Spleen (tissue), 11 donors: ENCODE measurements around the gene RBMS3. TPM values are rescaled to one million over a fixed set of nuclear protein-coding genes. Genes with fewer than 3 reads are reported as not detected.

Experiments used
- DNase-seq: peaks from one replicate; pipeline ENCODE4 v3.0.0-alpha.2; 2020
- H3K27ac ChIP-seq, 8 donors: fragments of 200-600 bp; sonication (generic) in 7 of 8; 1 replicate in 4 of 8; 2 replicates in 4 of 8; pipeline versions ENCODE4 v1.5.0 to v1.8.0; 2016 to 2021; ENCODE audit warnings: inconsistent platforms in 4 of 8, mild to moderate bottlenecking in 4 of 8, moderate library complexity in 1 of 8
- H3K27me3 ChIP-seq, 7 donors: fragments of 200-600 bp; sonication (generic) in 6 of 7; replicated peaks in 1 of 7; 1 replicate in 4 of 7; 2 replicates in 3 of 7; pipeline versions ENCODE4 v1.5.0 to v1.8.0; 2016 to 2021; ENCODE audit warnings: inconsistent platforms in 3 of 7, mild to moderate bottlenecking in 1 of 7
- H3K36me3 ChIP-seq, 6 donors: fragments of 200-600 bp; sonication (generic) in 5 of 6; 1 replicate in 4 of 6; 2 replicates in 2 of 6; pipeline versions ENCODE4 v1.5.0 to v1.8.0; 2016 to 2021; ENCODE audit warnings: inconsistent platforms in 2 of 6
- H3K4me1 ChIP-seq, 6 donors: fragments of 200-600 bp; sonication (generic) in 5 of 6; 1 replicate in 3 of 6; 2 replicates in 3 of 6; pipeline versions ENCODE4 v1.5.0 to v1.8.0; 2016 to 2021; ENCODE audit warnings: inconsistent platforms in 3 of 6
- H3K4me3 ChIP-seq, 8 donors: fragments of 200-600 bp; sonication (generic) in 7 of 8; 1 replicate in 4 of 8; 2 replicates in 4 of 8; pipeline versions ENCODE4 v1.5.0 to v1.8.0; 2016 to 2021; ENCODE audit warnings: inconsistent platforms in 4 of 8, mild to moderate bottlenecking in 4 of 8, moderate library complexity in 2 of 8
- H3K9me3 ChIP-seq, 8 donors: fragments of 200-600 bp; sonication (generic) in 7 of 8; 1 replicate in 4 of 8; 2 replicates in 4 of 8; pipeline versions ENCODE4 v1.5.0 to v1.8.0; 2016 to 2021; ENCODE audit warnings: inconsistent platforms in 4 of 8
- CTCF ChIP-seq, 11 experiments: fragments of 200-600 bp in 7 of 11; fragments of 450-650 bp in 4 of 11; sonication (generic) in 4 of 11; IDR thresholded peaks in 8 of 11; conservative IDR thresholded peaks in 3 of 11; 1 replicate in 7 of 11; 2 replicates in 4 of 11; pipeline versions ENCODE4 v1.4.0 to v1.8.0; 2016 to 2021; ENCODE audit warnings: antibody characterized with exemption in 11 of 11, inconsistent platforms in 4 of 11, mild to moderate bottlenecking in 1 of 11
- POLR2A ChIP-seq, 3 donors: fragments of 450-650 bp; IDR thresholded peaks; one replicate each; pipeline ENCODE4 v1.5.1; 2017; ENCODE audit warnings: antibody characterized with exemption in 3 of 3, mild to moderate bottlenecking in 1 of 3
- POLR2AphosphoS5 ChIP-seq, 3 donors: sonication (generic); formaldehyde crosslinking; IDR thresholded peaks; one replicate each; pipeline ENCODE4 v1.5.1; 2017; ENCODE audit warnings: antibody characterized with exemption in 3 of 3
- WGBS, 5 donors: extraction: QIAGEN DNeasy Blood & Tissue Kit in 3 of 5; methylation state at CpG; one replicate each; pipeline versions ENCODE4 v1.1.5 to v1.1.7; 2013 to 2018; 5-methylcytosine and 5-hydroxymethylcytosine counted together
- intact Hi-C: fragments of 100-400 bp; cut with DNase I; formaldehyde crosslinking; loops from one replicate; pipeline ENCODE4 v1.15.0; 2023; ENCODE audit warnings: low total_unique reads
- polyA plus RNA-seq, 3 donors: library from polyadenylated mRNA; stranded (reverse); fragments of 200-250 nt; gene quantifications; one replicate each; pipeline ENCODE4 v1.2.1, GENCODE V29; 2013
- total RNA-seq, 7 donors: library from RNA; depleted of rRNA in 3 of 7; stranded (reverse); fragments of >200 nt in 3 of 7; fragmentation: NEBNext Ultra II Directional in 4 of 7; extraction: Animal tissue kit (Norgen Biotek cat#: 25700) in 4 of 7; gene quantifications; one replicate each; pipeline versions ENCODE4 v1.1.0 to v1.2.1, GENCODE V29; 2016 to 2021
- donor health status: healthy with polysubstance abuse.
- donor health status: DM: no; HTN: no; CAD: no; lungs with moderate emphysema.
- donor health status: DM: no; HTN: no; CAD: no.
- donor health status: Bipolar disorder and iron deficiency.
- donor health status: healthy.
- donor health status: DM: no; HTN: no; CAD: no.
- donor health status: DM: yes; HTN: yes; CAD: no.

RBMS3 gene
- total and polyA plus RNA-seq, 10 donors = 2.6 to 81.9 (median 52.5) TPM

GRCh38 chr3:29887451-29887850 lies 606.6 kb downstream of the RBMS3 start:
- no peak overlapping the region for H3K27ac ChIP-seq
- WGBS, 5 donors = 41 to 66% (median 58%) methylated on average over 2 of the region's 2 CpGs
- H3K4me1 ChIP-seq = no peaks in the 10 kb centered on the region
- H3K36me3 ChIP-seq = no peaks in the 10 kb centered on the region
- H3K4me3 ChIP-seq = no peak overlapping the region
- intact Hi-C loops = no loop called here
- H3K9me3 ChIP-seq = no peaks in the 10 kb centered on the region
- no peak for TF ChIP-seq POLR2A (IDR thresholded peaks at IDR 0.05)
- no peak for TF ChIP-seq CTCF (IDR thresholded peaks at IDR 0.05 in 8 of 11, conservative IDR thresholded peaks at IDR 0.05 in 3 of 11)
- TF ChIP-seq POLR2AphosphoS5 (IDR thresholded peaks at IDR 0.05) = no peak
- DNase-seq = no peak
- H3K27me3 ChIP-seq = no peaks in the 10 kb centered on the region

GRCh38 chr3:29889215-29889614 lies 608.3 kb downstream of the RBMS3 start:
- Histone ChIP-seq H3K36me3 (no peaks in the 10 kb centered on the region), H3K9me3 (no peaks in the 10 kb centered on the region), H3K4me1 (no peaks in the 10 kb centered on the region), H3K27me3 (no peaks in the 10 kb centered on the region), H3K27ac (no peak overlapping the region), H3K4me3 (no peak overlapping the region)
- DNase-seq = no peak
- TF ChIP-seq CTCF (IDR thresholded peaks at IDR 0.05 in 8 of 11, conservative IDR thresholded peaks at IDR 0.05 in 3 of 11) = no peak
- TF ChIP-seq POLR2A (IDR thresholded peaks at IDR 0.05) = no peak
- no peak for TF ChIP-seq POLR2AphosphoS5 (IDR thresholded peaks at IDR 0.05)
- 74 to 96% (median 80%) methylated on average over 1 of the region's 1 CpG for WGBS, 5 donors
- intact Hi-C loops = no loop called here

- Histone ChIP-seq H3K27me3 (no peaks in the 10 kb centered on the region), H3K27ac (no peak overlapping the region), H3K4me1 (no peaks in the 10 kb centered on the region), H3K9me3 (no peaks in the 10 kb centered on the region), H3K36me3 (no peaks in the 10 kb centered on the region), H3K4me3 (no peak overlapping the region)
- no peak for DNase-seq
- intact Hi-C loops = no loop called here
- WGBS, 5 donors = 82 to 92% (median 87%) methylated on average over 5 of the region's 5 CpGs
- no peak for TF ChIP-seq POLR2AphosphoS5 (IDR thresholded peaks at IDR 0.05)
- no peak for TF ChIP-seq POLR2A (IDR thresholded peaks at IDR 0.05)
- no peak for TF ChIP-seq CTCF (IDR thresholded peaks at IDR 0.05 in 8 of 11, conservative IDR thresholded peaks at IDR 0.05 in 3 of 11)
Measured at GRCh38 chr3:29890801-29891200, 609.9 kb downstream of the RBMS3 start.

GRCh38 chr3:29892976-29893554 lies 612.2 kb downstream of the RBMS3 start:
- TF ChIP-seq CTCF (IDR thresholded peaks at IDR 0.05 in 8 of 11, conservative IDR thresholded peaks at IDR 0.05 in 3 of 11) = no peak
- TF ChIP-seq POLR2A (IDR thresholded peaks at IDR 0.05) = no peak
- no peak for TF ChIP-seq POLR2AphosphoS5 (IDR thresholded peaks at IDR 0.05)
- intact Hi-C loops = no loop called here
- no peaks in the 10 kb centered on the region for H3K9me3 ChIP-seq
- no peak for DNase-seq
- no peak overlapping the region for H3K27ac ChIP-seq
- no peaks in the 10 kb centered on the region for H3K27me3 ChIP-seq
- no peak overlapping the region for H3K4me3 ChIP-seq
- H3K36me3 ChIP-seq = no peaks in the 10 kb centered on the region
- 72 to 89% (median 82%) methylated on average over 6 of the region's 6 CpGs for WGBS, 5 donors
- no peaks in the 10 kb centered on the region for H3K4me1 ChIP-seq
